ENCODE data around the gene CAP1.
A peak's percentile ranks its signal among the peaks of the same experiment; 100 is the strongest.

The CAP1 gene

DNA sequence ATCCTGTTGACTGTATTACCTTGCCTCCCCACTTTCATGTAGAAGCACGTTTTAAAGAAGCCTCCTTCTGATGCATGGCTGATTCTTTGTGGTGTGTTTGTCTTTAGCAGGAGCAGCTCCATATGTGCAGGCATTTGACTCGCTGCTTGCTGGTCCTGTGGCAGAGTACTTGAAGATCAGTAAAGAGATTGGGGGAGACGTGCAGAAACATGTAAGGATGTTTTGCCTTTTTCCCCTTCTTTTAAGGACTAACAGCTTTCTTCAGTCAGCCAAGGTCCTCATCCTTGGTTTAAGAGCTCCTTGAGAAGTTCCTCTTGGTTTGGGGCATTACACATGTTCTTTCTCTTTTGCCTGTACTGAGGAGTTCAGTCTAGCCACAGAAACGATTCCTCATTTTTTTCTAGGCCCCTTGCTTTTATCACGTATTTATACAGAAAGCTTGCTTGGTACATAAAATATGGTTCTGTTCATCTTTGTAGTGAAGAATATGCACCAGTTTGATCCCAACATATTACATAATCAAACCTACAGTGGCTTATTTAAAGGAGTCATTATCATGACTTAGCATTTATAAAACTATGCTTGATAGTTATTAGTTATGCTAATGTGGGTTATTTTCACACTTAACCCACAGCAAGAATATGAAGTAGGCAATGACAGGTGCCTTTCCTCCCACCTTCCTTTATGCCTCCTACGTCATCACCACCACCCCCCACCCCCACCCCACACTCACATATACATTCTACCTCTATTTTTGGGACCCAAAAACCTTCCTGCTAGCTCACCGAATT, 19.6 kb downstream of the CAP1 start:
- no peak for DNase-seq

DNA sequence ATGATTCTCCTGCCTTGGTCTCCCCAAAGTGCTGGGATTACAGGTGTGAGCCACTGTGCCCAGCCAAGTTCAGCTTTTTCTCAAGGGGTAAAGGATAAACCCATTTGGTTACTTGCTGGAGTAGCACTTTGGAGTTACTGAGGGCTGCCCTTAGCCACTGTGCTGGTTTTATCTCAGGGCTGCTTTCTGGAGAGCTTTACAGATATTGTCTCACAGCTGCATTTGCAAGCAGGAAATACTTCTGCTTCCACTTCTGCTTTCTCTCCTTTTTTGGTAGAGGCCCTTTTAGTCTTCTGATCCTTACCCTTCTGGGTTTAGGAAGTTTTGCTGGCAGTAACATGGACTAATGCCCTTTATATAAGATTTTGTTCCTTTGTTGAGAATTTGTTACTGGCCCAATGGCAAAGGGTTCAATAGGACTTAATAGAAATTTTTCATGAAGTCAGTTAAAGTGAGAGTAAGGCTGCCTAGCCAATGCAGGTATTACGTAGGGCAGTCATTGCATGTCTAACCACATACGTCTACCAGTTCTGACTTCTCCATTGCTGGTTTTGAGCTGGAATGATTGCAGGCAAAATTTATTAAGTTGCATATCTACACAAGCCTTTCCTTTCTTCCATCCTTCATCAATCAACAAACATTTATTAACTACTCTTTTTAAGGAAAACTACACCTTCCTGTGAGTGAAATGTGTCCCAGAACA, 24.4 kb downstream of the CAP1 start:
- no peak for DNase-seq

DNA sequence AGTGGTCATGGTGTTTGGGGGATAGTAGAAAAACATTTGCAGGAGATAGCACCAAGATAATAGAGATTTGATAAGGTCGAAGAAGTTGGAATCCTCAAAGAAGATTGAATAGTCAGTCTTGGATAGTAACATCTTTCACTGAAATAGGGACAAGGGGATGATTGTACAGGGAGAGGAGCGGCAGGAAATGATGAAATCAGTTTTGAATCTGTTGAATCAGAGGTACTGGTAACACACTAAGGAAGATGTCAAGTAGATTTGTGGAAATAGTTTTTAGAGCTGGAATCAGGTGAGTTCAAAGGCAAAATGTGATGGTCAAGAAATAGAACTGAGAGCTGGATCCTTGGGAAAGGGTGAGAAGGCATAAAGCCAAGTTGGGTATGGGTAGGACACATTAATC, 26.5 kb downstream of the CAP1 start:
- DNase-seq = no peak

DNA sequence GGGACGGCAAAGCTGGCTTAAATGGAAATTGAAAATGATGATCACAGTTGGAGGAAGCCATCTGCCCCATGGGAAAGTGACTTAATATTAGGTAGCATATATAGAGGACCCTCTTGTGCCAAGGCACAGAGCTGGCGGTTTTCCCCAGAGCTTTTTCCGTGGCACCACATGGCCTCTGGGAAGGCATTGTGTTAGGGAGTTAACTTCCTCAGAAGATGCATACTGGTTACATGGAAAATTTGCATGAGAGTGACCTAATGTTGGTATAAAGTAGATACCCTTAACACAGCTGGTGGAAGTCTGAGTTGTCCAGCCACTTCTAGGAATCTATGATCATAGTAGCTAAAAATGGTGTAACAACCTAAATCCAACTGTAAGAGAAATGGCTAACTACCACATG, 27.3 kb downstream of the CAP1 start:
- no peak for DNase-seq

DNA sequence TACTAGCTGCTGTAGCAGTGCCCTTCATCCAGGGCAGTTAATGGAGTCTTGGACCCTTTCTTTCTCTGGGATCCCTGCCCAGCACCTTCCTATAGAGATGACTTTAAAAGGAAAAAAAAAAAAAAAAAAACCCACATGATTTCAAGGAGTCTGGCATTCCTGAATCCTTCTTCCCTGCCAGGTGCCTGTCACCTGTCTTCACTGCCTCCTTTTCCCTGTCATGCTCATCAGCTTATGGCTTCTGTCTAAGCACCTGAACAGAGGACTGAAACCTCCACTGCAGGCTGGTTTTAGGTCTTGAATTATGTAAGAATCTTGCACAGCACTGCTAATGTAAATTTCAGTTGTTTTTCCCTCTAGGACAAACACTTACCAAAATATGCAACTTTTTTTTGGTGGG, 31.6 kb downstream of the CAP1 start:
- DNase-seq = no peak

DNA sequence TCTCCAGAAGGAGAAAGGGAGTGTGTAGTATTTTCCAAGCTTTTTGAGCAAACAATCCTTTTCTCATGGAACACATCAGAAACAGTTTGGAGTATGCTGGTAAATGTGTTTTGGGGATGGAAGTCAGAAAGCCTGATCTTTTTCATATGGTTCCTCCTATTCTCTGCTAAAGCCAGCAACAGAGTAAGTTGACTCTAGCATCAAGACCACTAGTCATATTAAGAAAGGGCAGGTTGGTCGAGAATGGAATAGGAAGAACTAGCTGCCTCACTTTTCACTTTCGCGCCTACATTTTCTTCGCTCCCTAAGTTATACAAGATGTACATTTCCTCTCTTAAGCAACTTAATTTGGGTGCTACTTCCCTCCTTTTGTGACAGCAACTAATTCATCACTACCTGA, 32.5 kb downstream of the CAP1 start:
- no peak for DNase-seq

DNA sequence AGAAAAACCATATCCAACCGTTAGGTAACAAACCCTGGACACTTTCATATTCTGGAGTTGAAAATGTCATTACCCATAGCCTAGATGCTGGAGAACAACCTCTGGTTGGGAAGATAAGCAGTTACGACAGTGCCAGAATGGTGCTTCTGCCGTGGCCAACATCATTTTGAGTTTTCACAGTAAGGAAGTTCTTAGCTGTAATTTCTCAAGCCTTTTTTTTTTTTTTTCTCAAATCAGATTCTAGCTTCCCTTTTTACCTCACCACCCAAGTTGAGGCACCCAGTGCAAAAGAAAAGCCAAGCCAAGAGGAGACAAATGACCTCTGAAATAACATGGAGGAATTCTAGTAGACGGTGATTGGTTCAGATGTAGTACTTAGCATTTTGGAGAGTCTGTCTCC, 34.7 kb downstream of the CAP1 start:
- no peak for DNase-seq

DNA sequence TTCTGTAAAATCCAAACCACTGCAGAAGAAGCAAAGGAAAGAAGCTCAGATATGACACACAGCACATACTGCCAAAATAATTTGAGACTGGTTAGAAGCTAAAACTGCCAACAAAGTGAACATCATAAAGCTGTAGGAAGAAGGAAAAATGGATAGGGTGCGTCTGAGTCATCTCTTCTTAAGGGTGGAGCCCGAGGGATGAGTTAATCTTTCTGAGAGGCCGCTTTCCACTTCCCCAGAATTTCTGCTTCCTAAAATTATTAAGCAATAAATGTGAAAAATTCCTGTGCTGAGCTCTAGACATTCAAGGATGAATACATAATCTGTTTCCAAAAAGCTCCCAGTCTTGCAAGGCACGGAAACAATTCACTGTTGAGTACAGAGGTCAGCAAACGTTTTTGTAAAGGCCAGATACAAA, 36.4 kb downstream of the CAP1 start:
- DNase-seq = no peak

DNA sequence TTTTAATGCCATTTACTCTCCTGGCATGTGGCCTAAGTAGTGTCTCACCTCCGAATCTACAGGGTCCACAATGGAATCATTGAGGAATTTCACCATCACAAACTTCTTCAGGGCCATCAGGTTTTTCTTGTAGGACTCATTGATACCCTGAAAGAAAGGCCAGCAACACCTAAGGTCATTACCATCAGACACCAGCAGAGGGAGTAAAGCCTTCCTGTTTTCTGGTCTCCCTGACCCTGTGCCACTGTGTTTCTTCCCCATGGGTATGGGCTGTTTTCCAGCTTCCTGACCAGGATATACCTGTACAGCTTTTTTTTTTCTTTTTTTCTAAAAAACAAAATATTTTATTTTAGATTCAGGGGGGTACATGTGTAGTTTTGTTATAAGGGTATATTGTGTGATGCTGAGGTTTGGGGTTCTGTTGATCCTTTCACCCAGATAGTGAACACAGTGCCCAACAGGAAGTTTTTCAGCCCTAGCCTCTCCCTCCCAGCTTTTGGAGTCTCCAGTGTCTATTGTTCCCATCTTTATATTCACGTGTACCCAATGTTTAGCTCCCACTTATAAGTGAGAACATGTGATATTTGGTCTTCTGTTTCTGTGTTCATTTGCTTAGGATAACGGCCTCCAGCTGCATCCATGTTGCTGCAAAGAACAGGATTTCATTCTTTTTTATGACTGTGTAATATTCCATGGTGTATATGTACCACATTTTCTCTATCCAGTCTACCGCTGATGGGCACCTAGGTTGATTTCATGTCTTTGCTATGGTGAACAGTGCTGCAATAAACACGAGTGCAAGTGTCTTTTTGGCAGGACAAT, 38.2 kb downstream of the CAP1 start:
- peak; percentile 28 for DNase-seq

DNA sequence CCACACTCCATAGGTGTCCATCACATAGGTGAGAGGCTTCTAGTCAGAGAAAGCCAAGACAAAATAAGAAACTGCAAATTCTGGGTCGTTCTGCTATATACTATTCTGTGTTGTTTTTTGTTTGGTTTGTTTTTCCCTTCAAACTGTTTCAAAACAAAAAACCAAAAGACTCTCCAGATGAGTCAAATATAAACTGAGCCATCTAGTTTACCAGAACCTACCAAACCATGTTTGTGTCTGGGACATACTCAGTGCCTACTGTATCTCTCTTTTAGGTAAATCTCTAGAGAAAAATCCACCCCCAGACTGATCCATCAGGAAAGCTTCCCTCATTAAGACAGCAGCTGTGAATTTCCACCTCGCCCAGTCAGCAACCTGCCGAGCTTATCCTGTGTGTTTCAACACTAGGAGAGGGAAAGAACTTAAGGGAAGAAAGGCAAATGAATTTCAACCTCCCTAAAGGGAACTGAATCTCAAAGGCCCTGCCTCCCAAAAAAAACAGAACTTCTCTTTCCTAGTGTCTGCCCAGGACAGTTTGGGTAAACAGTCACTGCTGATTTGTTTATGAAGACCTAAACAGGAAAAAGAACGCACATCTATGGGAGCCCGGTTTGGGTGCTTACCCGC, 39.4 kb downstream of the CAP1 start:
- DNase-seq = no peak

DNA sequence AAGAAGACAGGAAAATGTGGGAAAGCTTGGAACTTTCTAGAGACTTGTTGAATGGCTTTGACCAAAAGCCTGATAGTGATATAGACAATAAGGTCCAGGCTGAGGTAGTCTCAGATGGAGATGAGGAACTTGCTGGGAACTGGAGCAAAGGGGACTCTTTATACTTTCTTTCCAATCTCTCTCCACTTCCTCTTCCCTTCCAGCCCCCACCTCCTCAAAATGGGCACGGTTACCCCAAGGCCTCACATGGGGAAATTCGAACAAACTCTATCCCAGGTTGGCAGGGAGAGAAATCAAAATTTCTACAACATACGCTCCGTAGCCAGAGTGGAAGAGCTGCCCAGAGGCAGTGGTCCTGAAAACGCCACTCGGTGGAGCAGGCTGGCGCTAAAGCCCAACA, 41.3 kb downstream of the CAP1 start:
- DNase-seq = no peak

DNA sequence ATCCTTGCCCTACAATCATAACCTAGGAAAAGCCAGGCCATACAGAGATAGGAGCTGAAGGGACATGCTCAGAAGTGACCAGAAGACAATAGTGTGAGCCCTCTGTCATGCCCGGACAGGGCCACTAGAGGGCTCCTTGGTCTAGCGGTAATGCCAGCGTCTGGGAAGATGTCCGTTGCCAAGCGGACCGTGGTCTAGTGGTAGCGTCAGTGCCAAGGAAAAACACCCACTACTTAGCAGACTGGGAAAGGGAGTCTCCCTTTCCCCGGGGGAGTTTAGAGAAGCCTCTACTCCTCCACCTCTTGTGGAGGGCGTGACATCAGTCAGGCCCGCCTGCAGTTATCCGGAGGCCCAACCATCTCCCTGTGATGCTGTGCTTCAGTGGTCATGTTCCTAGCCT, 44.2 kb downstream of the CAP1 start:
- peak; percentile 77 for DNase-seq

DNA sequence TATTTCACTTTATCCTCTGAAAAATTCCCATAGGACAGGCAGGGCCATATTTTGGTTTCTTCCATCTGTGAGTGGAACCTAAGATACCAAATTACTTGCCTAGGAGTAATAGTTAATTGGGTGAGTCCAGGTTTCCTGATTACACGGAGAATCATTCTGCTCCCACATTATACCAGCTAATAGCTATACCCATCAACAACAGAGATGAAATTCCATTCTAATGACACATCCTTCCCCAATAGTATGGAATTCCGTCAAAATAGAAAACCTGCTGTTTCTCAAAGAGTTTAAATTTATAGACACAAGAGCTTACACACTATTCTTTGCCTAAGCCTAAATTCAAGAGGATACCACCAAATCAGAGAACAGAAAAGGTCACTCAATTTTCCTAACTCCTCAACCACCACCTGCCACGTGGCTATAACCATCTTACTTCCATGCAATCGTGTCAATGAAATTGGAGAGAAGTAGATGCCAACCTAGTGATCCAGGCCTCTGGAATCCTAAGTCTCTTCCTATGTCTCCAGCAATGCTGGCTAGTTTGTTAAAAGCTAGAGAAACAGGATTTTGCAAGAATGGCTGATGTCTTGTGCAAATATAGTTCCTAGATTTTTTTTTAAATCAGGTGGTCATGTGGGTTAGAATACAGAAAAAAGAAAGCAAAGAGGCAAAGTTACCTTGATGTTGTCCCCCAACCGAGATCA, 50.3 kb downstream of the CAP1 start:
- DNase-seq = no peak

DNA sequence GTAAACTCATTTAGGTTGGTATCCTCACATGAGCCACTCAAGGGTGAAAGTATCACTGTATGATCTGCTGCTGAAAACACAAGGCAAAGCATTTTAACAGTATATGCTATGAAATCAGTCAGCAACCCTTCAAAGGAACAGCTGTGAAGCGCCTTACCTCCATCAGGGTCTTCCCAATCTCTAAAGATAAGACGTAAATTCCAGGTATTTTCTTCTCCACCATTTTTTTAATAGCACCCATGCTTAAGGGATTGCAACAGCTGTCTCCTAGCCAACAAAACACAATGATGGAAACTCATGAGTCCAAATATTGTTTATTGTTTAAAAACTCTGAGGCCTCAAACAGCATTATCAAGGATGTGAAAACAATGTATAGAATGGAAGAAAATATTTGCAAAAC, 51.7 kb downstream of the CAP1 start:
- no peak for DNase-seq

DNA sequence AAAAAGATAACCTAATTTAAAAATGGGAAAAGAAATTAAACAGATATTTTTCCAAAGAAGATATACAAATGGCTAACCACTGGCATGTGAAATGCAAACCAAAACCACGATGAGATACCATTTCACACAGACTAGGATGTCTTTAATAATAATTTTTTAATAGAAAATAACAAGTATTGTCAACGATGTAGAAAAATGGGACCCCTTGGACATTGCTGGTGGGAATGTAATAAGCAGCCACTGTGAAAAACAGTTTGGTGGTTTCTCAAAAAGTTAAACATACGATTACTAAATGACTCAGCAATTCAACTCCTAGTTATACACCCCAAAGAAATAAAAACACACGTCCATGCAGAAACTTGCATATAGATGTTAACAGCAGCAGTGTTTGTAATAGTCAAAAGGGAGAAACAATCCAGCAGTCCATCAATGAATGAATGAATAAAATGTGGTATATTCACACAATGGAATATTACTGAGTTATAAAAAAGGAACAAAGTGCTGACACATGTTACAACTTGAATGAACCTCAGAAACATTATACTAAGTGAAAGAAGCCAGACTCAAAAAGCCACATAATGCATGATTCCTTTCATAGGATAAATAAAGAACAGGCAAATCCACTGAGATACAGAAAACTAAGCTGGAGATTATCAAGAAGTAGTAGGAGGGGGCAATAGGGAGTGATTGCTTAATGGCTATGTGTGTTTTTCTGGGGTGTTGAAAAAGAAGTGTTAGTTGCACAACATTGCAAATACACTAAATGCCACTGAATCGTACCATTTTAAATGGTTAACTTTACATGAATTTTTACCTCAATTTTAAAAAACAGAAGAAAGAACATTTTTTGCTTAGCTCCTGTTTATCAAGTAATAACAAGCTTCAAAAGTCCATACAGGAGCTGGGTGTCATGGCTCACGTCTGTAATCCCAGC, 52.4 kb downstream of the CAP1 start:
- DNase-seq = no peak

DNA sequence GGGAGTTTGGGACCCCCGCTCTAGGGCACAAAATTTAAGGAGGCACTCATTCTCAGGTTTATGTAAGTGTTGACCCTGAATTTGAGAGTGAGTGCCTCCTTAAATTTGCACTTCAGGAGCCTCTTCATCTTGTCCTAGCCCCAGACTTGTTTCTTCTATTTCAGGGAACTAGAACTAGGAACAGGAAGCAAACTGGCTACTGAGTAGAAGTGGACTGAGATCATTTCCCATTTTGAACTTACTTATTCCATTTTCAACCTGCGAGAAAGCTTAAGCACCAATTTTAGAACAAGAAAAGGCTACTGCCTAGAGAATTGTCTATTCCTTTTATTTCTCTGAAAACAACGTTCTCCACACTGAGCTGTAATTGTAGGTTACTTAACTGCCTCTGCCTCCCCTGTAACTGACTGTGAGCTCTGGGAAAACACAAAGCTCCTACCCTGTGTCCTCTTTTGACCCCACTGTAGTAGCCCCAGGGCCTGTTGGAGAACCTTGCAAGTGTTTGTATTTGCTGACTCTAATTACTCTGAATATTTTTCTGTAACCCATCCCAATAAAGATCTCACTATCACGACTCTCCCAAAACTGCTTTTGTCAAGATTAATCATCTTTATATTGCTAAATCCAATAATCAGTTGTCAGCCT, 54.1 kb downstream of the CAP1 start:
- no peak for DNase-seq

DNA sequence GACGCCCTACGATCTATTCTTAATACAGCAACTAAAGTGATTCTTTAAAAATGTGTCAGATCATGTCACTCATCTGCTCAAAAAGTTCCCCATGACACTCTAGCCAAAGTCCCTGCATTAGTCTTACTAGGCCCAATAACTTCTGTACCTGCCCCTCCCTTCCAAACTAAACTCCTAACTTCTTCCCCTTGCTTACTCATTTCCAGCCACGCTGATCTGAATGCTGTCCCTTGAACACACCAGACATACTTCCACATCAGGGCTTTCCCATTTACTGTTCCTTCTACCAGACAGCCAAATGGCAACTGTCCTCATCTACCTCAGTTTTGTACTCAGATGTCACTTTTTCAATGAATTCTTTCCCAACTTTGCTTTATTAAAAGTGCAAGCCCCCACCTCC, 55.3 kb downstream of the CAP1 start:
- DNase-seq = no peak

DNA sequence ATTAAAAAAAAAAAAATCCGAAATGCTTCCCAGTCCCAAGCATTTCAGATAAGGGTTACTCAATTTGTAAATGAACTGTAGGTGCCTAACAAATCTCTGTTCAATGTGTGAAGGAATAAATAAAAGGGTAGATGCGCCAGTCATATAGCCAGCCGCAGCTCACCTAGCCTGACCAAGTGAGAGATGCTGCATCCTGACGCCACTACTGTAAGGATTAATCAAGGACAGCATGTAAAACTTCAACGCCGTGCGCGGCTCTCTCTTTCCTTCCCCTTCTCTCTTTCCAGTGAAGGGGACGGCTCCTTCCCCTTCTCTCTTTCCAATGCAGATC, 56.1 kb downstream of the CAP1 start:
- no peak for DNase-seq

DNA sequence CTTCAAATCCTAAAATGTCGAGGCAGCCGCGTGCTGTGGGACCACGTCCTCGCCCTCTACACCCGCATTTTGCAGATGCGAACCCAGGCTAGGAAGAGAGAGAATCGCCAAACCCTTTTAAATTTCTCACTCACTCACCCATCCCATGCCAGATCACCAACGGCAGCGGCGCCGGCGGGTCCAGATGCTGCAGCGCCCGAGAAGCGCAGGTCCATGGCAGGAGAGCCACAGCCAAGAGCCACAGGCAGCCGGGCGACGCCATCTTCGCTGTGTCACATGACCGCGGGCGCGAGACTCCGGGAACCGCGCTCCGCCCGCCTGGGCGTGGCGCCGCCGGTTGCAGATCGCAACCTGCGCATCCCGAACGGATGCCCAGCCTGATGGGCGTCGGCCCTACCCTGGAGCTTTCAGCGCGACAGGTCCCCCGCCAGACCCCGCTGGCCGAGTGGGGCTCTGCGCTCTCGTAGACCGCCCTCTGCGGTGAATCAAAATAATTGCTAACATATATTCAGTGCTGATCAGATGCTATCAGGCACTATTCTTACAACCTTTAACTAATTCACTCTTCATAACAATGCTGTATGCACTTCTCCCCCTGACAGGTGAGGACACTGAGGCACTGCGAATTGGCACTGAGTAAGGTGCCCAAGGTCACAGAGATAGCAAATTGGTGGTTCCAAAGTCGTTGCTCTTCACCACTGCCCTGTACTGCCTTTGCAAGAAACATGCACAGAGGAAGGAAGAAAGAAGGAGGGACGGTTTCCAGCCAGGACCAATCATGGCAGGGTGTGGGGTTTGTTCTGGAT, 56.7 kb downstream of the CAP1 start, which contains the start of gene PPT1:
Gene PPT1 (minus strand): TSS at position 276 of the 806 bp plus-strand sequence. CDS start 14 bp downstream, at position 262.
- DNase-seq = peak; percentile 68

DNA sequence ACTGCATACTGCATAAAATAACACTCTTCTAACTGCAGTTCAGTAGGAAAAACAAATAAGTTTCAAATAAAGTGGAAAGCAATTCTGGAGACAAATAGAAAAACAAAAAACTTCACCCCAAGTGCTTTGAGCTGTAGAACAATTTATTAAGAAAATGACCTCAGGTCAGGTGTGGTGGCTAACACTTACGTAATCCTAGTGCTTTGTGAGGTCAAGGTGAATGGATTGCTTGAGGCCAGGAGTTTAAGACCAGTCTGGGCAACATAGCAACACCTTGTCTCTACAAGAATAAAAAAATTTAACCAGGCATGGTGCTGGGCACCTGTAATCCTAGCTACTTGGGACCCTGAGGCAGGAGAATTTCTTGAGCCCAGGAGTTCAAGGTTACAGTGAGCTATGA, 61.5 kb downstream of the CAP1 start:
- DNase-seq = no peak

Measured in T1000 (cell line).